GM23338 (cell line): Measurements from ENCODE around the gene NFIC. TPM values are rescaled to one million over a fixed set of nuclear protein-coding genes. Genes with fewer than 3 reads are reported as not detected.

ENCODE experiments used
- ATAC-seq: fragments of 200-7000 bp; cut with Tn5 transposase; 3 replicates; pipeline ENCODE4 v1.9.1; 2020
- DNase-seq: peaks from one replicate; pipeline ENCODE4 v3.0.0-alpha.2; 2015; ENCODE audit warnings: low spot score
- H2AFZ ChIP-seq: fragments of 200-600 bp; sonication (generic); 2 replicates; pipeline ENCODE4 v1.8.0; 2016; ENCODE audit warnings: antibody characterized with exemption, mild to moderate bottlenecking, moderate library complexity
- H3F3A ChIP-seq: fragments of 200-600 bp; sonication (generic); replicated peaks from 2 replicates; pipeline ENCODE4 v1.8.0; 2017; ENCODE audit warnings: antibody characterized with exemption, mixed run types, low read depth
- H3K27ac ChIP-seq: fragments of 200-600 bp; sonication (generic); 2 replicates; pipeline ENCODE4 v1.6.1; 2016; ENCODE audit warnings: low read depth
- H3K27me3 ChIP-seq: fragments of 200-600 bp; sonication (generic); 2 replicates; pipeline ENCODE4 v1.8.0; 2016; ENCODE audit warnings: mild to moderate bottlenecking, mixed run types, moderate library complexity; ENCODE audit not compliant: insufficient read depth
- H3K36me3 ChIP-seq: fragments of 200-600 bp; sonication (generic); 2 replicates; pipeline ENCODE4 v1.8.0; 2016; ENCODE audit warnings: mild to moderate bottlenecking; ENCODE audit not compliant: insufficient read depth
- H3K4me1 ChIP-seq: fragments of 200-600 bp; sonication (generic); 2 replicates; pipeline ENCODE4 v1.8.0; 2016; ENCODE audit warnings: mild to moderate bottlenecking, moderate library complexity; ENCODE audit not compliant: insufficient read depth
- H3K4me2 ChIP-seq: fragments of 200-600 bp; sonication (generic); 2 replicates; pipeline ENCODE4 v1.7.1; 2017; ENCODE audit warnings: mixed run types
- H3K4me3 ChIP-seq: fragments of 200-600 bp; sonication (generic); 2 replicates; pipeline ENCODE4 v1.6.1; 2016; ENCODE audit warnings: mixed run types
- H3K79me2 ChIP-seq: fragments of 200-600 bp; sonication (generic); replicated peaks from 2 replicates; pipeline ENCODE4 v1.8.0; 2017; ENCODE audit warnings: mild to moderate bottlenecking; ENCODE audit not compliant: insufficient read depth
- H3K9me2 ChIP-seq: fragments of 200-600 bp; sonication (generic); 2 replicates; pipeline ENCODE4 v1.8.0; 2017; ENCODE audit not compliant: insufficient read depth
- H4K20me1 ChIP-seq: fragments of 200-600 bp; sonication (generic); replicated peaks from 2 replicates; pipeline ENCODE4 v1.8.0; 2017; ENCODE audit warnings: mild to moderate bottlenecking; ENCODE audit not compliant: insufficient read depth
- H3K27ac Mint-ChIP-seq: 2 replicates; pipeline ENCODE4 v1.8.0; 2020; ENCODE audit warnings: inconsistent platforms, mild to moderate bottlenecking, moderate library complexity, mixed read lengths
- H3K27me3 Mint-ChIP-seq: 3 replicates; pipeline ENCODE4 v1.8.0; 2022; ENCODE audit warnings: low read depth, mild to moderate bottlenecking, moderate library complexity, mixed read lengths, inconsistent platforms; ENCODE audit not compliant: insufficient read depth, poor library complexity
- H3K36me3 Mint-ChIP-seq: 3 replicates; pipeline ENCODE4 v1.8.0; 2021; ENCODE audit warnings: low read depth, mild to moderate bottlenecking, inconsistent platforms, moderate library complexity, mixed read lengths
- H3K4me1 Mint-ChIP-seq: 3 replicates; pipeline ENCODE4 v1.8.0; 2020; ENCODE audit warnings: mild to moderate bottlenecking, inconsistent platforms, mixed read lengths
- H3K4me3 Mint-ChIP-seq: 3 replicates; pipeline ENCODE4 v1.8.0; 2021; ENCODE audit warnings: moderate library complexity, mild to moderate bottlenecking, inconsistent platforms, mixed read lengths
- H3K9me3 Mint-ChIP-seq: 3 replicates; pipeline ENCODE4 v1.8.0; 2020; ENCODE audit warnings: moderate library complexity, mild to moderate bottlenecking, inconsistent platforms, mixed read lengths
- CREB1 ChIP-seq: fragments of 250-450 bp; sonication (Bioruptor Pico); IDR thresholded peaks from 2 replicates; pipeline ENCODE4 v1.5.0; 2020; ENCODE audit warnings: low read depth, mild to moderate bottlenecking, moderate library complexity
- EZH2 ChIP-seq: fragments of 200-600 bp; sonication (generic); IDR thresholded peaks from one replicate; pipeline ENCODE4 v1.8.0; 2017; ENCODE audit warnings: antibody characterized with exemption, mild to moderate bottlenecking, low read depth; ENCODE audit not compliant: unreplicated experiment
- JUNB ChIP-seq: IDR thresholded peaks from one replicate; pipeline ENCODE4 v1.6.1; 2016; ENCODE audit warnings: antibody characterized with exemption; ENCODE audit not compliant: unreplicated experiment
- POLR2AphosphoS5 ChIP-seq: IDR thresholded peaks from 2 replicates; pipeline ENCODE4 v1.6.1; 2016; ENCODE audit warnings: antibody characterized with exemption, low read depth
- ZNF331 ChIP-seq: fragments of 250-450 bp; sonication (Bioruptor Pico); IDR thresholded peaks from 2 replicates; pipeline ENCODE4 v1.5.0; 2020; ENCODE audit warnings: low read depth, mild to moderate bottlenecking, moderate library complexity
- polyA plus RNA-seq: library from polyadenylated mRNA; unstranded; fragments of >200 nt; fragmentation: Nextera tagmentation; extraction: Ambion mirVana; gene quantifications from 2 replicates; pipeline ENCODE4 v1.2.1, GENCODE V29; 2016
- total RNA-seq: library from RNA; depleted of rRNA; stranded (reverse); fragments of >200 nt; shearing (Covaris generic); gene quantifications from 2 replicates; pipeline ENCODE4 v1.2.3, GENCODE V29; 2014
- TF ChIP-seq, protein P1 (sequence below), 2 experiments: fragments of 200-600 bp in 1 of 2; sonication (generic) in 1 of 2; conservative IDR thresholded peaks; 2 replicates each; pipeline versions ENCODE4 v1.5.1 to v1.6.1; 2016 to 2017; ENCODE audit warnings: antibody characterized with exemption in 2 of 2, low read depth in 2 of 2, mild to moderate bottlenecking in 2 of 2, moderate library complexity in 1 of 2
- TF ChIP-seq, protein P2 (sequence below): fragments of 250-450 bp; sonication (Bioruptor Pico); IDR thresholded peaks from 2 replicates; pipeline ENCODE4 v1.5.0; 2020; ENCODE audit warnings: mild to moderate bottlenecking, moderate library complexity

NFIC gene
- total and polyA plus RNA-seq, 2 experiments from 2014 or later, result 1.3 to 5.3 TPM

DNA sequence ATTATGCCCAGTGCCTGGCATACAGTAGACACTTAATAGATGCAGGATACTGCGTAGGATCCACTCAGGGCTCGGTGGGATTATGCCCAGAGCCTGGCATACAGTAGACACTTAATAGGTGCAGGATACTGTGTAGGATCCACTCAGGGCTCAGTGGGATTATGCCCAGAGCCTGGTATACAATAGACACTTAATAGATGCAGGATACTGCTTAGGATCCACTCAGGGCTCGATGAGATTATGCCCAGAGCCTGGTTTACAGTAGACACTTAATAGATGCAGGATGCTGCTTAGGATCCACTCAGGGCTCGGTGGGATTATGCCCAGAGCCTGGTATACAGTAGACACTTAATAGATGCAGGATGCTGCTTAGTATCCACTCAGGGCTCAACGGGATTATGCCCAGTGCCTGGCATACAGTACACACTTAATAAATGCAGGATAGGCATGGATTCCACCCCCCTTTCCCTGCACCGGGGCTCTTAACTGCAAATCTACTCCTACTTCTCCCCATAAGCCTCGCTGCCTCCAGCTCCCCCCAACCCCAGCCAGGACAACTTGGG, 89.1 kb downstream of the NFIC start:
- Histone ChIP-seq H3K4me1 (peaks cover 21% of the 10 kb centered on the region; the same call in 1 of the 2 replicates), H3K27ac (no peak overlapping the region), H3K4me3 (no peak overlapping the region), H3K9me2 (no peaks in the 10 kb centered on the region), H3F3A (no peaks in the 10 kb centered on the region), H3K27me3 (peaks cover 39% of the 10 kb centered on the region), H3K4me2 (no peak overlapping the region), H2AFZ (no peak overlapping the region), H4K20me1 (peaks cover 4% of the 10 kb centered on the region; the same call in 1 of the 2 replicates), H3K36me3 (no peaks in the 10 kb centered on the region), H3K79me2 (no peaks in the 10 kb centered on the region)
- H3K4me3 Mint-ChIP-seq, result no peak overlapping the region
- ATAC-seq (no peak), DNase-seq (no peak)
- H3K9me3 Mint-ChIP-seq, result no peaks in the 10 kb centered on the region; the same call in 2 of the 3 replicates
- no peaks in the 10 kb centered on the region for H3K36me3 Mint-ChIP-seq
- no peak overlapping the region for H3K27ac Mint-ChIP-seq
- TF ChIP-seq ZNF331 (CRISPR knock-in tag), result no peak
- TF ChIP-seq, protein P1, sequence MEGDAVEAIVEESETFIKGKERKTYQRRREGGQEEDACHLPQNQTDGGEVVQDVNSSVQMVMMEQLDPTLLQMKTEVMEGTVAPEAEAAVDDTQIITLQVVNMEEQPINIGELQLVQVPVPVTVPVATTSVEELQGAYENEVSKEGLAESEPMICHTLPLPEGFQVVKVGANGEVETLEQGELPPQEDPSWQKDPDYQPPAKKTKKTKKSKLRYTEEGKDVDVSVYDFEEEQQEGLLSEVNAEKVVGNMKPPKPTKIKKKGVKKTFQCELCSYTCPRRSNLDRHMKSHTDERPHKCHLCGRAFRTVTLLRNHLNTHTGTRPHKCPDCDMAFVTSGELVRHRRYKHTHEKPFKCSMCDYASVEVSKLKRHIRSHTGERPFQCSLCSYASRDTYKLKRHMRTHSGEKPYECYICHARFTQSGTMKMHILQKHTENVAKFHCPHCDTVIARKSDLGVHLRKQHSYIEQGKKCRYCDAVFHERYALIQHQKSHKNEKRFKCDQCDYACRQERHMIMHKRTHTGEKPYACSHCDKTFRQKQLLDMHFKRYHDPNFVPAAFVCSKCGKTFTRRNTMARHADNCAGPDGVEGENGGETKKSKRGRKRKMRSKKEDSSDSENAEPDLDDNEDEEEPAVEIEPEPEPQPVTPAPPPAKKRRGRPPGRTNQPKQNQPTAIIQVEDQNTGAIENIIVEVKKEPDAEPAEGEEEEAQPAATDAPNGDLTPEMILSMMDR (conservative IDR thresholded peaks at IDR 0.05; ENCODE audit: low read depth in 2 of 2), result no peak
- peaks cover 14% of the 10 kb centered on the region for H3K4me1 Mint-ChIP-seq
- H3K27me3 Mint-ChIP-seq, result peaks cover 22% of the 10 kb centered on the region

DNA sequence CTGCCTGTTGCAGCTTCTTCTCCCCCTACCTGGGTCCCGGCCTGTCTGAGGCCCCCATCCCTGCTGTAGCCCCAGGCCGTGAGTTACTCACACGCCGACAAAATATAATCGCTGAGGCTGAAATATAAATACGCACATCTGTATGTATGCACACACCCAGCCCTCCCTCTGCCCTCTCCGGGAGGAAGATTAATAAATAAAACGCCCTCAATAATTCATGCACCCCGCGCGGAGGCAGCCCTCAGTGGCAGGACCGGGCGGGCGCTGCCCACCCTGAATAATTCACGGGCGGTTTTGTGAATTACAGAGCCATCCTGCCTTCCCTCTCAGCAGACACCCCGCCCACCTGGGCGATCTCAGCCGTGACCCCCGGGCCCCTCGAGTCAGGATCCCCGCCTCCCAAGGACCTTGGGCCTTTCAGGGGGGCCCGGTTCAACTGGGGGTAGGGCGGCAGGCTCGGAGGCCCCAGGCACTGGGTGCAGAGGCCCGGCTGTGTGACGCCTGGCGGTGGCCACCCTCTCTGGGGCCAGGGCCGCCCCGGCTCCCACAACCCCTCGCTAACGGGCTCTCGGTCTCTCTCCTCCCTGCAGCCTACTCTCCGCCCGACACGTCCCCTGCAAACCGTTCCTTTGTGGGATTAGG, 89.7 kb downstream of the NFIC start:
- peaks cover 21% of the 10 kb centered on the region; the same call in 1 of the 2 replicates for H3K4me1 ChIP-seq
- H4K20me1 ChIP-seq, result peaks cover 6% of the 10 kb centered on the region

More for the DNA sequence above, 89.7 kb downstream of the NFIC start:
- Mint-ChIP-seq H3K9me3 (no peaks in the 10 kb centered on the region; the same call in 2 of the 3 replicates), H3K27me3 (peaks cover 28% of the 10 kb centered on the region), H3K36me3 (no peaks in the 10 kb centered on the region), H3K4me3 (no peak overlapping the region), H3K27ac (no peak overlapping the region), H3K4me1 (peaks cover 14% of the 10 kb centered on the region)
- Histone ChIP-seq H3K9me2 (no peaks in the 10 kb centered on the region), H2AFZ (no peak overlapping the region), H3K27ac (no peak overlapping the region), H3K27me3 (peaks cover 45% of the 10 kb centered on the region), H3F3A (no peaks in the 10 kb centered on the region), H3K4me2 (no peak overlapping the region), H3K36me3 (no peaks in the 10 kb centered on the region), H3K79me2 (no peaks in the 10 kb centered on the region), H3K4me3 (no peak overlapping the region)
- TF ChIP-seq, protein P1 (conservative IDR thresholded peaks at IDR 0.05; ENCODE audit: low read depth in 2 of 2), result no peak
- no peak for TF ChIP-seq POLR2AphosphoS5
- no peak for TF ChIP-seq JUNB
- no peak for TF ChIP-seq ZNF331 (CRISPR knock-in tag)
- no peak for TF ChIP-seq EZH2
- TF ChIP-seq, protein P2, sequence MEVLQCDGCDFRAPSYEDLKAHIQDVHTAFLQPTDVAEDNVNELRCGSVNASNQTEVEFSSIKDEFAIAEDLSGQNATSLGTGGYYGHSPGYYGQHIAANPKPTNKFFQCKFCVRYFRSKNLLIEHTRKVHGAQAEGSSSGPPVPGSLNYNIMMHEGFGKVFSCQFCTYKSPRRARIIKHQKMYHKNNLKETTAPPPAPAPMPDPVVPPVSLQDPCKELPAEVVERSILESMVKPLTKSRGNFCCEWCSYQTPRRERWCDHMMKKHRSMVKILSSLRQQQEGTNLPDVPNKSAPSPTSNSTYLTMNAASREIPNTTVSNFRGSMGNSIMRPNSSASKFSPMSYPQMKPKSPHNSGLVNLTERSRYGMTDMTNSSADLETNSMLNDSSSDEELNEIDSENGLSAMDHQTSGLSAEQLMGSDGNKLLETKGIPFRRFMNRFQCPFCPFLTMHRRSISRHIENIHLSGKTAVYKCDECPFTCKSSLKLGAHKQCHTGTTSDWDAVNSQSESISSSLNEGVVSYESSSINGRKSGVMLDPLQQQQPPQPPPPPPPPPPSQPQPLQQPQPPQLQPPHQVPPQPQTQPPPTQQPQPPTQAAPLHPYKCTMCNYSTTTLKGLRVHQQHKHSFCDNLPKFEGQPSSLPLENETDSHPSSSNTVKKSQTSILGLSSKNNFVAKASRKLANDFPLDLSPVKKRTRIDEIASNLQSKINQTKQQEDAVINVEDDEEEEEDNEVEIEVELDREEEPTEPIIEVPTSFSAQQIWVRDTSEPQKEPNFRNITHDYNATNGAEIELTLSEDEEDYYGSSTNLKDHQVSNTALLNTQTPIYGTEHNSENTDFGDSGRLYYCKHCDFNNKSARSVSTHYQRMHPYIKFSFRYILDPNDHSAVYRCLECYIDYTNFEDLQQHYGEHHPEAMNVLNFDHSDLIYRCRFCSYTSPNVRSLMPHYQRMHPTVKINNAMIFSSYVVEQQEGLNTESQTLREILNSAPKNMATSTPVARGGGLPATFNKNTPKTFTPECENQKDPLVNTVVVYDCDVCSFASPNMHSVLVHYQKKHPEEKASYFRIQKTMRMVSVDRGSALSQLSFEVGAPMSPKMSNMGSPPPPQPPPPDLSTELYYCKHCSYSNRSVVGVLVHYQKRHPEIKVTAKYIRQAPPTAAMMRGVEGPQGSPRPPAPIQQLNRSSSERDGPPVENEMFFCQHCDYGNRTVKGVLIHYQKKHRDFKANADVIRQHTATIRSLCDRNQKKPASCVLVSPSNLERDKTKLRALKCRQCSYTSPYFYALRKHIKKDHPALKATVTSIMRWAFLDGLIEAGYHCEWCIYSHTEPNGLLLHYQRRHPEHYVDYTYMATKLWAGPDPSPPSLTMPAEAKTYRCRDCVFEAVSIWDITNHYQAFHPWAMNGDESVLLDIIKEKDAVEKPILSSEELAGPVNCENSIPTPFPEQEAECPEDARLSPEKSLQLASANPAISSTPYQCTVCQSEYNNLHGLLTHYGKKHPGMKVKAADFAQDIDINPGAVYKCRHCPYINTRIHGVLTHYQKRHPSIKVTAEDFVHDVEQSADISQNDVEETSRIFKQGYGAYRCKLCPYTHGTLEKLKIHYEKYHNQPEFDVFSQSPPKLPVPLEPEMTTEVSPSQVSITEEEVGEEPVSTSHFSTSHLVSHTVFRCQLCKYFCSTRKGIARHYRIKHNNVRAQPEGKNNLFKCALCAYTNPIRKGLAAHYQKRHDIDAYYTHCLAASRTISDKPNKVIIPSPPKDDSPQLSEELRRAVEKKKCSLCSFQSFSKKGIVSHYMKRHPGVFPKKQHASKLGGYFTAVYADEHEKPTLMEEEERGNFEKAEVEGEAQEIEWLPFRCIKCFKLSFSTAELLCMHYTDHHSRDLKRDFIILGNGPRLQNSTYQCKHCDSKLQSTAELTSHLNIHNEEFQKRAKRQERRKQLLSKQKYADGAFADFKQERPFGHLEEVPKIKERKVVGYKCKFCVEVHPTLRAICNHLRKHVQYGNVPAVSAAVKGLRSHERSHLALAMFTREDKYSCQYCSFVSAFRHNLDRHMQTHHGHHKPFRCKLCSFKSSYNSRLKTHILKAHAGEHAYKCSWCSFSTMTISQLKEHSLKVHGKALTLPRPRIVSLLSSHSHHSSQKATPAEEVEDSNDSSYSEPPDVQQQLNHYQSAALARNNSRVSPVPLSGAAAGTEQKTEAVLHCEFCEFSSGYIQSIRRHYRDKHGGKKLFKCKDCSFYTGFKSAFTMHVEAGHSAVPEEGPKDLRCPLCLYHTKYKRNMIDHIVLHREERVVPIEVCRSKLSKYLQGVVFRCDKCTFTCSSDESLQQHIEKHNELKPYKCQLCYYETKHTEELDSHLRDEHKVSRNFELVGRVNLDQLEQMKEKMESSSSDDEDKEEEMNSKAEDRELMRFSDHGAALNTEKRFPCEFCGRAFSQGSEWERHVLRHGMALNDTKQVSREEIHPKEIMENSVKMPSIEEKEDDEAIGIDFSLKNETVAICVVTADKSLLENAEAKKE (CRISPR knock-in tag), result no peak
- no peak for TF ChIP-seq CREB1 (CRISPR knock-in tag)
- ATAC-seq (no peak), DNase-seq (no peak)
